ENCODE results near the gene TMED7.

DNA sequence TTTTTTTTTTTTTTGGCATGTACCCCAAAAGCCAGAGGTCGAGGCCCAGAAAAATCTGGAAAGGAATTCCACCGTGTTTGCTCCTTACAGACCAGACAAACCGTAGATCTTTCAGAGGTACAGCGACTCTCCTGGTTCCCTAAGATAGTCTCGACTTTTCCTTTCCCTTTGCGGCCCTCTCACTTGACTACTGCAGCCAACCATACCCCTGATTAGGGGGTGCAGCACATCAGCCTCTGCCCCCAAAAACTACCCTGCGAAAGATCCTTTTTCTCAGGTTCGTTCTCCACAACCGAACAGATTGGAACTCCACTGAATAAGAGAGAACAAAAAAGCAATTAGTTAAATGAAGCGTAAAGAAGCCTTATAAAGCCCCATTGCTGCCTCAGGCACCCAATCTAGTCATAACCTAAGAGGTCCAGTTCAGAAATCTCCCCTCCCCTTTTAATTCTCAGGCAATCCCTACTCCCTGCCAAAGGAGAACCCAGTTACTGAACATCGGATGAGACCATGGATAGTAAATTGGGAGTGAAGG, 23.2 kb downstream of the TMED7 start:
- no peak for TF ChIP-seq REST (IDR thresholded peaks at IDR 0.05; ENCODE audit: insufficient replicate concordance, low read depth)
- TF ChIP-seq CTCF (IDR thresholded peaks at IDR 0.05; ENCODE audit: insufficient read depth, low read length) = no peak
- no peak for TF ChIP-seq GABPA (IDR thresholded peaks at IDR 0.05; ENCODE audit: low read depth)
- TF ChIP-seq SPI1 (IDR thresholded peaks at IDR 0.05; ENCODE audit: borderline replicate concordance, low read depth) = no peak

Data from HL-60 (cell line).